NCI-H1105 (cell line): ENCODE measurements around the gene CHRNB4.
"Not testable (repeated sequence)": the region's sequence is repeated elsewhere in the genome, so short reads cannot be mapped to it uniquely, and the experiment has no call there.

Source experiments
- DNase-seq: peaks from one replicate; lab custom pipeline; 2025; lab: John Stamatoyannopoulos, UW

The CHRNB4 gene, protein sequence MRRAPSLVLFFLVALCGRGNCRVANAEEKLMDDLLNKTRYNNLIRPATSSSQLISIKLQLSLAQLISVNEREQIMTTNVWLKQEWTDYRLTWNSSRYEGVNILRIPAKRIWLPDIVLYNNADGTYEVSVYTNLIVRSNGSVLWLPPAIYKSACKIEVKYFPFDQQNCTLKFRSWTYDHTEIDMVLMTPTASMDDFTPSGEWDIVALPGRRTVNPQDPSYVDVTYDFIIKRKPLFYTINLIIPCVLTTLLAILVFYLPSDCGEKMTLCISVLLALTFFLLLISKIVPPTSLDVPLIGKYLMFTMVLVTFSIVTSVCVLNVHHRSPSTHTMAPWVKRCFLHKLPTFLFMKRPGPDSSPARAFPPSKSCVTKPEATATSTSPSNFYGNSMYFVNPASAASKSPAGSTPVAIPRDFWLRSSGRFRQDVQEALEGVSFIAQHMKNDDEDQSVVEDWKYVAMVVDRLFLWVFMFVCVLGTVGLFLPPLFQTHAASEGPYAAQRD

GRCh38 chr15:78641102-78641748 is at the start of gene CHRNB4:
CHRNB4 (minus strand) TSS chr15:78641210; CDS start chr15:78641133, 77 bp downstream.
- no peak for DNase-seq

DNA sequence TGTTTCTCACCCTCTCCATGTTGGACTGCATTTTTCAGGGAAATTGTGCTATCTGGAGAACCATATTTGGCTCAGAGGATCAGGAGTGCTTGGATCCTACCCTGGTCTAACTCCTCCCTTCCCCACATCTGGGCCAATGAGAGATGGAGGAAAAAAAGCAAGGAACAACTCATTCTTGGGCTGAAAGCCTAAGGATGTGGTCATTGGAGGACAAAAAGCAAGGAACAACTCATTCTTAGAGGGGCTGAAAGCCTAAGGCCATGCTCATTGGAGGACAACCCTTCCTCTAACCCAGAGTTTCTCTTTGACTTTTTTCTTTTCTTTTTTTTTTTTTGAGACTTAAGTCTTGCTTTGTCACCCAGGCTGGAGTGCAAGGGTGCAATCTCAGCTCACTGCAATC is 48.6 kb upstream of the CHRNB4 start:
- DNase-seq, result no peak

- no peak for DNase-seq
Measured at GRCh38 chr15:78685925-78686324, 44.9 kb upstream of the CHRNB4 start.

DNA sequence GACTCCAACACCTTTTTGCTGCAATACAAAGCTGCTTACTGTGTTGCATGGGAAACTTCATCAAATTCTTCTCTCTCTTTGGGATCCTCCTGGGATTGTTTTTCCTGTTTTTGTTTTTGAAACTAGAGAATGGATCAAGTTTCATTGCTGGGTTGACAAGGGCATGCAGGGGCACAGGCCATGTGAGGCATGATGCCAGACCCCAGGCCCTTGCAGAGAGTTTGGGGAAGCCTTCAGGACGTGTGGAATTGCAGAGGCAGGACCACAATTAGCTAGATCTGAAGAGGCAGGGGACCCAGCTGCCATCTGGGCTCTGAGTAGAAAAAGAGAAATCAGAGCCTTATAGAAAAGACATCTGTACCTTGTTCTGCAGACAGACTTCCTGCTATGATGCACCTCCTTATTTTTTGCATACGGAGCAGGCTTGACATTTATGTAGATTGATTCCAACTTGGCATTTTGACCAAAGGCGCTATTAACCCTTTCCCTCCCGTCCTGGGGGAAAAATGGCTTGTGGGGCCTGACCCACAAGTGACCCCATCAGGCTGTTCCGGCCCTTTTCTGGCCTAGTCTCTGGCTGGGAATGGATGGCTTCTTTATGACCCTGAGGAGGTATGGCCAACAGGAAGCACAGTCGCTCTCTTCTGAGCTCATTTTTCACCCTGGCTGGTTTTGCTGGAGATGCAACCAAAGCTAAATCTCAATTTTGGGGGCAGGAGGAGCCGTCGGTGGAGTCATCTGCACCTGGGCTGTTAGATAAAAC is 44.3 kb upstream of the CHRNB4 start:
- peak; percentile 50 for DNase-seq

DNA sequence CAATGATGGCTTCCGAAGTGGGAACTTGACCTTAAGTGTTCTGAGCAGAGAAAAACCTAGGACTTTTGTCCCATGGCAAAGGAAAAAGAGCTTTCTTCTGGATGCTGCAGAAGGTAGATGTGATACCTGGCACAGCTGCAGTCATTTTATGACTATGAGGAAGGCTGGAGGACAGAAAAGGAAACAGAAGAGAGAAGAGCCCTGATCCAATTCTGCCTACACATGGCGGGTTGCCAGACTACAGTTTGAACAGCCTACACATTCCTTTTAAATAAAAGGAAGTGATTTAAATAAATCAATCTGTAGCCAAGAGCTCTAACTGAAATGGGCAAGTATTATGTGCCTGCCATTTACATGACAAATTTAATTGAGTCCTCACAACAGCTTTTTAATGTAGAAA is 43.6 kb upstream of the CHRNB4 start:
- peak; percentile 6 for DNase-seq

GRCh38 chr15:78683599-78683998 is 42.6 kb upstream of the CHRNB4 start:
- DNase-seq, result not testable (repeated sequence)

GRCh38 chr15:78682693-78683410 is 41.8 kb upstream of the CHRNB4 start:
- DNase-seq, result no peak

GRCh38 chr15:78682004-78682651 is 41.1 kb upstream of the CHRNB4 start:
- DNase-seq, result no peak

DNA sequence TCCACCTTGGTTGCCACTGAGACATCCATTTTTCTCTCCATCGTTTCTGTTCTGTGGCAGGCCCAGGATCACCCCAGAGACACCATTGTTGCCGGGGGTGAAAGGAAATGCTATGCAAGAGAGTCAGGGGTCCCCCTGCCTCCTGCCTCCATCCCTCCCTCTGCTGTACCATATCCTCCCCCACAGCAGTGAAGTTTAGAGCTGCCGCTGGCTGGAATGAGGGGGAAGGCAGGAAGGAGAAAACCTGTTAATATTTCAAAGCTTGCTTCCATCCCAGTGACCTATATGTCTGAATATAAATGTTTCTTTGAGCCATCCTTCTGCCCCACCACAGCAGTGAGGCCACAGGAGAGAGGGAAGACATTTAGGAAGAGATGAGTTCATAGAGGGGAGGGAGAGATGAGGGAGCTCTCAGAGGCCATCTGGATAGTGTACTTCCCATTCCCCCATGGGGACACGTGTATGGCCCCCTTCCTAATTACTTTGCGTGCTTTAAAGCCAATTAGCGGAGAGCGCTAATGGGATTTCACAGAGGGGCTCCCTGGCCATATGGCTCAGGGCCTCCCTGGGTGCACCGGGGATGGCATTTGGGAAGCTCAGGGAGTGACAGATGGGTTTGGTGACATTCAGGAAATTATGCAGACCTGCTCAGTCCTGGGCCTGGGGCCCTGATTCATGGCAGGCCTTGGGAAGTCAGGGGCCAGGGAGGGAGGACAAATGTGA is 40.4 kb upstream of the CHRNB4 start:
- no peak for DNase-seq

GRCh38 chr15:78680431-78681075 is 39.5 kb upstream of the CHRNB4 start:
- DNase-seq, result no peak

DNA sequence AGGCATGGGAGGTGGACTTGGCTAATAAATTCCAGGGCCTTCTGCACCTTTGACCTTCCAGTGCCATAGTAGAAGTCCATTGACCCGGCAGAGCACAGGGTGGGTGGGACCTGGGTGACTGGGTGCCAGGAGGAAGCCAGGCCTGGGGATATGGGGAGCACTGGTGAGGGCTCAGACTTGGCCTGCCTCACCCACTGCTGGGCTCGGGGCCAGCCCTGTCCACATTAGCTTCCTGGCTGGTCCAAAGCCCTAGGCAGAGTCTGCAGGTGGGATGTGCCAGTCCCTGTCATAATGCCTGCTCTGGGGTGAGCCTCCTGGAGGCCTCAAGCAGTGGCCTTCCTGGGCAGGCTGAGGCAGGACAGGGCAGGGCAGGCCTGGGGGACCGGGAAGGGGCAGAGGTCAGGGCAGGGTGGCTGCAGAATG is 38.1 kb upstream of the CHRNB4 start:
- DNase-seq, result no peak

GRCh38 chr15:78676424-78677110 is 35.6 kb upstream of the CHRNB4 start:
- DNase-seq, result no peak

DNA sequence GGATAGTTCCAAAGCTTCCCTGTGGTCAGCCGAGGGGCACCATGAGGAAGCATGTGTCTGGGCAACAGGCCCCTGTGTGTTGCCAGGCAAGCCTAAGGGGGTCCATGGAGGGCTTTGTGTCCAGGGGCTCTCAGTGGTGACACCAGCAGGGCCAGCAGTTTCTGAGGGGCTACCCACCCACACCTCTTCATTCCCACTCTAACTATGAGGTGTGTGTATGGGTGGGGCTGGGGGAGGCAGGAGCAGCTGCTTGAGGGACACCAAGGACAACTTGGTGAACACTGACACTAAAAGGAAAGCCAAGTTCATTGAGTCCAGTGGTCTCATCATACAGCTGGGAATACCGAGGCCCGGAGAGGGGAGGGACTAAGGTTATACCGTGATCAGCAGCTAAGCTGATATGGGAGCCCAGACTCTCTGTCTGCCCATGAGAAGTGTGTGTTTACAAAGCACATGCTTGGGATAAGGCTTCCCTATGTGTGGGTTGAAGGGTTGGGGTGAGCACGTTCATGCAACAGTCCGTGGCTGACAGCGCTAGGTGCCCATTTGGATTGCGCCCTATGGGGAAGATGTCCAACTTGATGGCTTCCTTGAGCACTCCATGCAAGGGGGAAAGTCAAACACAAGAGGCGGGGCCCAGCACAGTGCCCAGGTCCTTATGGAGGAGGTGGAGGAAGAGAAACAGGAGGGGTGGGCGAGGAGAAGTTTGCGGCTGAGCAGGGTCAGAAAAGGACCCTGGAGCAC is 34.8 kb upstream of the CHRNB4 start:
- DNase-seq, result no peak

DNA sequence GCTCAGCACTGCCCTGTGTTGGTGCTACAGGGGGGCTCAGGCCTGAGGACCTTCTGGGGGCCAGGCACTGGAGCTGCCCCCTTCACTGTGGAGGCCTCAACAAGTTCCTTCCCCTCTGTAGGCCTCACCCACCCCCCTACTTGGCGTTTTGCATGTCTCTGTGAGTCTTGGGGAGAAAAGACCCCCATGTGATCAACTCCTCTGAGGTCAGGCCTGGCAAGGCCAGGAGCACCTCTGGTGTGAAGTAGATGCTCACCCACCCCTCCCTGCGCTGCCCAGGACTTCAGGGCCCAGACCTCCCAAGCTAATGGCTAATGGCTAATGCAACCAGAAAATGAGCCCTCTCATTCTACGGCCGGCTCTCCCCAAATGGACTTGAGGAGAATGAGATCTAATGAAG is 34.2 kb upstream of the CHRNB4 start:
- DNase-seq, result no peak

DNA sequence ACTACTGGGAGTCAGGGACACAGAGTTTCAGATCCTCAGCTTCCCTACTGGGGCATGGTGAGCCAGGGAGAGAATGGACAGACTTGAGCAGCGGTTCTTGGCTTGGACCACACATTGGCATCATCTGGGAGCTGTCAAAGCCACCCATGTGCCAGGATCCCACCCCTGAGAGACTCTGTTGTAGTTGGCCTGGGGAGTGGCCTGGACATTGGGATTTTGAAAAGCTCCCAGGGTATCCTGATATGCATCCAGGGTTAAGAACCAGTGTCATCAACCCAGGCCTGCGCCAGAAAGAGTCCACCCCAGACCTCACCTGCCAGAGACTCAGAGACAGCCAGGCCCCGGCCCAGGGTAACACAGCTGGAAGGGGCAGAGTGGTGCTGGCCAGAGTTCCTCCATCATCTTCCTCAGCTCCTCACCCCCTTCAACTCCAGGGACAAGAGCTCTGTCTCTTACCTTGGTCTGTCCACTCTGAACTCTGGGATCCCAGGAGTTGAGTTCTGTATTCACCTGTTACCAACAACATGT is 33.0 kb upstream of the CHRNB4 start:
- DNase-seq, result no peak

GRCh38 chr15:78673476-78673875 is 32.5 kb upstream of the CHRNB4 start:
- DNase-seq, result no peak

DNA sequence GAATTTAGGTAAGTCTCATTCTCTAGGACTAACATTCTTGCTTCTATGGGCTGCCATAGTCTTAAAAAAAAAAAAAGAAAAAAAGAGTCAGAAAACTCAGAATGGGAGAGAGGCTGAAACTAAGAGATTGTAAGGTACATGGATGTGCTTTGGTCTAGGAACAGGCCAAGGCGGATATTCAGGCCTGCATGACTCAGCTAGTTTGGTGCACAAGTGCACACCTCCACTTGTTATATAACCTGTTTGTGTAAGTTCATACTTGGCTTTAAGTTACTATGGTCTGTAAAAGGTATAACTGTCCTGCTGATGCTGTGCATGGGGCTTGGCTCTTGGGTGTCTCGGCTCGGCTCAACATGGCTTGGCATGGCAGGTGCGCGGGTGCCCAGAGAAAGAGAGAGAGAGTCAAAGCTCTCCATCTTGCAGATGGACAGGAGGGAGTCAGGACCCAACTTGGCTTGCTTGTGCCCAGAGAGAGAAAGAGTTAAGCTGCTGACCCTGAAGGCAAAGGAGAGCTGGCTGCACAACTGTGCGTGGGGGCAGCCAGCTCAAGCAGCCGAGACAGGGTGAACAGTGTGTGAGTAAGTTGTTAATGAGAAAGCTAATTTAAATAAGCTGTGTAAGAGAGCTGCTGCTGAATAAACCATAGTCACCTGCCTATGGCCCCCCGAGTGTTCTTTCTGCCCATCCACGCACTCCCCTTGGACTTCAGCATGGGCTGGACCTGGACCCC is 31.4 kb upstream of the CHRNB4 start:
- no peak for DNase-seq
